Measurements from ENCODE around the gene ARHGAP30.

DNA sequence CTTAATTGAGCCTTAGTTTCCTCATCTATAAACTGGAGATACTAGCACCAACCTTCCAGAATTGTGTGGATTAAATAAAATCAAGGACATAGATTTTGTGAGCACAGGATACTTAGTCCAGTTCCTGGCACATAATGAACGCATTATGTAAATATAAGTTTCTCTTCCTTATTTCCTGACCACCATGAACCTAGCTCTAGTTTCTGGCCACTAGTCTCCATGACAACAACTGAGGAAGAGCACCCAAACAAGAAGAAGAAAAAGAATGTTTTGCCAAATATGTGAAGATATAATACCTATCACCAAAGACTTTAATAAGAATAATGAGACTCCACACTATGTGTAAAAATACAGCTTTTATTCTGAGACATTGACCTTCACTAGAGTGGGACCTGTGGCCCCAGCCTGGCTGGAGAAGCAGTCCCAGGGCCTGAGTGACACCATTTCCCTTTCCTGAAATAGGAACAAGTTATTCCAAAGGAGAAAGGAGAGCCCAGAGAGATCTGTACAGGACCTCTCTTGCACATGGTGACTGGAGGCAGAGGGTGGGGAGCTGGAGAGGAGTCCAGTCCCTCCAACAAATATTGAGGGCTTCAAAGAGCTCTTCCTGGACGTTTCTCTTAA, 23.0 kb downstream of the ARHGAP30 start:
- TF ChIP-seq, protein P1, sequence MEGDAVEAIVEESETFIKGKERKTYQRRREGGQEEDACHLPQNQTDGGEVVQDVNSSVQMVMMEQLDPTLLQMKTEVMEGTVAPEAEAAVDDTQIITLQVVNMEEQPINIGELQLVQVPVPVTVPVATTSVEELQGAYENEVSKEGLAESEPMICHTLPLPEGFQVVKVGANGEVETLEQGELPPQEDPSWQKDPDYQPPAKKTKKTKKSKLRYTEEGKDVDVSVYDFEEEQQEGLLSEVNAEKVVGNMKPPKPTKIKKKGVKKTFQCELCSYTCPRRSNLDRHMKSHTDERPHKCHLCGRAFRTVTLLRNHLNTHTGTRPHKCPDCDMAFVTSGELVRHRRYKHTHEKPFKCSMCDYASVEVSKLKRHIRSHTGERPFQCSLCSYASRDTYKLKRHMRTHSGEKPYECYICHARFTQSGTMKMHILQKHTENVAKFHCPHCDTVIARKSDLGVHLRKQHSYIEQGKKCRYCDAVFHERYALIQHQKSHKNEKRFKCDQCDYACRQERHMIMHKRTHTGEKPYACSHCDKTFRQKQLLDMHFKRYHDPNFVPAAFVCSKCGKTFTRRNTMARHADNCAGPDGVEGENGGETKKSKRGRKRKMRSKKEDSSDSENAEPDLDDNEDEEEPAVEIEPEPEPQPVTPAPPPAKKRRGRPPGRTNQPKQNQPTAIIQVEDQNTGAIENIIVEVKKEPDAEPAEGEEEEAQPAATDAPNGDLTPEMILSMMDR (conservative IDR thresholded peaks at IDR 0.05; ENCODE audit: low read length), result no peak
- no peak for TF ChIP-seq EZH2phosphoT487 (IDR thresholded peaks at IDR 0.05; ENCODE audit: borderline replicate concordance)

Measured in Loucy (cell line).